ENCODE data around the gene YIPF7.

YIPF7 gene

DNA sequence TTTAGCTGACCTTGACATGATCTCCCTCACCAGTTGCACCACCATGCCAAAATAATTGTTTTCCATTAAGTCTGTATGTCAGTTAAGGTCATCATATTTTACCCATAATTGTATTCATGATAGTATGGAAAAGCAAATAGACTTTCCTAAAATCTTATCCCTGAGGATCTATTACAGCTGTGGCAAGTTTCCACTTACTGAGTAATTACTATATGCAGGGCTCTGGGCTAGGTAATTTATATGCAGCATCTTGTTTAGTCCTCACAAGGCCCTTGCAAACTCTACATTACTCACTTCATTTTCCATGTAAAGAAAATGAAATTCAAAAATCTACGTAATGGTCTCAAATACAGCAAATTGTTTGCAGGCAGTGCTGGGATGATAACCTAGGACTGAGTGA is 34.8 kb downstream of the YIPF7 start:
- no peak for DNase-seq

DNA sequence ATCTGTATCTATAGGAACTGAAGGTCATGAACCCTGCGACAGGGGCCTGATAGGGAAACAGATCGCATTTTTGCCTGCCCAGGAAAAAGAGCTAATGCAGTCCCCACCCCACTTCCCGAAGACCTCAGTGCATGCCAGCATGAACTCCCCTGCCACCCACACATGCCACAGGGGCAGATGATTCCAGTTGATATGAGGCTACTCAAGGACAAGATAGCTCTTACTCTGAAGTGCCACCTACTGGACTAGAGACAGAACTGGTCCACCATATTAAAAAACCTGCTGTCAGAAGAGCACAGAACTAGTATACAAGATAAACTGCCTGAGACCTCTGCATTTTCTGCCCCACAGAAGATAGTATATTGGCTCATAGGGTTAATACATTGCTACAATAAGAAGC is 68.0 kb downstream of the YIPF7 start:
- no peak for DNase-seq

DNA sequence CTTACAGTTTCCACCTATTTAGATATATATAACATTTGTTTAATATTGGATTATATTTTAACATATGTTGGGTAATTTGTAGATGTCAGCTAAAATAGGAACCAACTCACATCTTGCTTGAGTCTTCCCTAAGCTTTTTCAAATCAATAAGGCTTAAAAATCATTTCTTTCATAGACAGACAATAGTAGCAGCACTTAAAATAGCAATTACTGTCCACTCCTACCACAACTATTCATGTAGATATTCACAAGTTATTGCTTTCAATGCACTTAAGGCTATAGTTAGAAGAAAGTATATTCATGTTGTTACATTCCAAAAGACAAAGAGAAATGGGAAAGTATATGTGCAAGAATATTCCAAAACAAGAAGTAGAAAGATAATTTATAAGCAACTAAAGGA is 71.2 kb downstream of the YIPF7 start:
- no peak for DNase-seq

DNA sequence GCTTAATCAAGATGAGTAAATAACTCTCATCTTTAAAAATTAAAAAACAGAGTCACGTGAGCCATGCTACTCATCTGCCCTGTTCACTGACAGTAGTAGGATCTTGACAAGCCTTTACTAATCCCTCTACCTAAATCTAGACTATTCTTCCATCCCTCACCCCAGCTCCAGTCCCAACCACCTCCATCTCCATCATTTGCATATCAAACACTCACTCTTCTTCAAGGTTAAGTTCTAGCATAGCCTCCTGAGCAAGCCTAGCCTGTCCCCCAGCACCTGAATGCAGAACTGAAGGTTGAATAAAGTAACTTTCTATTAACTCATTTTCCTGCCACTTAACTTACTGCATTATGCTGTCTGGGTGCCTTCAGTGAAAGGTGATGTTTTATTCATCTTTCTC is 72.5 kb downstream of the YIPF7 start:
- no peak for DNase-seq

All from DMS79 treated with DMSO at 0.1 percent for 48 hours (cell line).